Measurements from ENCODE around the gene LAMC3.

DNA sequence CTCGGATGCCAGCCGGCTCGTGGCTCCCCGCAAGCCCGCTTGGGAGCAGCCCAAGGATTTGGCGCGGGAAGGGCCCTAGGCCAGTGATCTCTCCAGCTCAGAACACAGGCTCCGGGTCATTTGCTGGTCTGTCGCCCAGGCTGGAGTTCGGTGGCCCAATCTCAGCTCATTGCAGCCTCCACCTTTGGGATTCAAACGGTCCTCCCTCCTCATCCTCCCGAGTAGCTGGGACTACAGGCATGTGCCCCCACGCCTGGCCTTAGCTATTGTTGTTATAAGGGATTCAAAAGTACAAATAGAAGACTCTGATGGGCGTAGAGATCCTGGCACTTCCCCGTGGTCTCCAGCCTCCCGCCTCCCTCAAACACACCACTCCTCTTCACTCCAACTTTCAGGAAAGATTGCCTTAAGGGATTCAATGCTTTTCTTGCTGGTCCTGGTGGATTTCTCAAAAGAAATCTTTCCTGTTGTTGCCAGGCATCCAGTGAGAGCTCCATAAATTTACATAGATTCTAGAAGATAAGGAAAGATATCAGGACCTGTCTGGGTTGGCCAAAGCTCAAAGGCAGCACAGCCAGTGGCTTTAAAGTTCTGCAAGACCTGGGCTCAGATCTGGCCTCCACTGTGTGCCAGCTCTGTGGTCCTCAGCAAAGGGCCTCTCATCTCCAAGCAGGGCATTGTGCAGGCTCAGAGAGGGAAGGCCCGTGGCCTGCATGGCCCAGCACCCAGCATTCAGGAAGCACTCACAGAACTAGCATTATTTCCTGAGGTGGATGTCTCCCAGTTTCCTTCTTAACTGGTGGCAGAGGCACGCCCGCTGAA lies 88.4 kb downstream of the LAMC3 start:
- TF ChIP-seq POLR2AphosphoS5 (IDR thresholded peaks at IDR 0.05) (no peak), POLR2A (IDR thresholded peaks at IDR 0.05) (no peak), EP300 (IDR thresholded peaks at IDR 0.05) (no peak)
- TF ChIP-seq, protein P1, sequence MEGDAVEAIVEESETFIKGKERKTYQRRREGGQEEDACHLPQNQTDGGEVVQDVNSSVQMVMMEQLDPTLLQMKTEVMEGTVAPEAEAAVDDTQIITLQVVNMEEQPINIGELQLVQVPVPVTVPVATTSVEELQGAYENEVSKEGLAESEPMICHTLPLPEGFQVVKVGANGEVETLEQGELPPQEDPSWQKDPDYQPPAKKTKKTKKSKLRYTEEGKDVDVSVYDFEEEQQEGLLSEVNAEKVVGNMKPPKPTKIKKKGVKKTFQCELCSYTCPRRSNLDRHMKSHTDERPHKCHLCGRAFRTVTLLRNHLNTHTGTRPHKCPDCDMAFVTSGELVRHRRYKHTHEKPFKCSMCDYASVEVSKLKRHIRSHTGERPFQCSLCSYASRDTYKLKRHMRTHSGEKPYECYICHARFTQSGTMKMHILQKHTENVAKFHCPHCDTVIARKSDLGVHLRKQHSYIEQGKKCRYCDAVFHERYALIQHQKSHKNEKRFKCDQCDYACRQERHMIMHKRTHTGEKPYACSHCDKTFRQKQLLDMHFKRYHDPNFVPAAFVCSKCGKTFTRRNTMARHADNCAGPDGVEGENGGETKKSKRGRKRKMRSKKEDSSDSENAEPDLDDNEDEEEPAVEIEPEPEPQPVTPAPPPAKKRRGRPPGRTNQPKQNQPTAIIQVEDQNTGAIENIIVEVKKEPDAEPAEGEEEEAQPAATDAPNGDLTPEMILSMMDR (IDR thresholded peaks at IDR 0.05): no peak
